GM19467 (cell line): ENCODE results near the gene NCAM1.

Experiments
- ATAC-seq: cut with Tn5 transposase; IDR thresholded peaks from one replicate; pipeline ENCODE4 v1.9.1; 2021; ENCODE audit warnings: mild to moderate bottlenecking, moderate library complexity; ENCODE audit not compliant: unreplicated experiment

The NCAM1 gene

DNA sequence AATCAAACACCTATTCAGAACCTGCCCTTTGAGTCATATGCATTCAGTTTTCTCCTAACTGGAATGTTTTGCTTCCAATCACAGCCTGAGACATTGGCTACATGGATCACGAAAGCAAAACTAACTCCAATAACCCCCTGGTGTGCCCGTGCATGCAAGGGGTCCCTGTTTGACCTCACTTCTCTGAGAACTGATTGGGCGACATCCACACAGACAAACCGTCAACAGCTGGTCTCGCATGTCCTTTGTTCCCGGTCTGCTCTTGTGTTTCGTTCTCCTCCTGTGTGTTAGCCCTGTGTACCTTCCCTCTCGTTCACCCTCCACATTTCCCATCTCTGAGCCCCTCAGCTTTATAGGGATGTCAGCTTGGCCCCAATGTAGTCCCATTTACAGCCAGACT lies 286.0 kb downstream of the NCAM1 start:
- ATAC-seq: no peak

DNA sequence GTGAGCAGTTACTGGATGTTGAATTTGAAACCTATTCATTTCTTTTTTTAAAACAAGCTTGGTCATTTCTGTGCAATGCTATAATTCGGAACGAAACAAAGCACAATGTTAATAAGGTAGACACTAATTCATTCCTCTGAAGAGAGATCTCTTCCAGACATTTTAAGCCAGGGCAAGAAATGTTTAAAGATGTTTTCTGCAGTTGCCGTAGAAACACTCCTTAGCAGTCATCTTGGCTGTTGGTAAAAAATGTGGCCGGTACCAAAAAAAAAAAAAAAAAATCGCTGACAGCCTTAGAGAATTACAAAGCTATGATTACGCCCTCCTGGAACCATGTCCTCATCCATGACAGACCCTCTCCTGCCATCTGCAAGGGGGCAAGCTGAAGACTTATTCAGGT lies 286.7 kb downstream of the NCAM1 start:
- ATAC-seq: no peak

DNA sequence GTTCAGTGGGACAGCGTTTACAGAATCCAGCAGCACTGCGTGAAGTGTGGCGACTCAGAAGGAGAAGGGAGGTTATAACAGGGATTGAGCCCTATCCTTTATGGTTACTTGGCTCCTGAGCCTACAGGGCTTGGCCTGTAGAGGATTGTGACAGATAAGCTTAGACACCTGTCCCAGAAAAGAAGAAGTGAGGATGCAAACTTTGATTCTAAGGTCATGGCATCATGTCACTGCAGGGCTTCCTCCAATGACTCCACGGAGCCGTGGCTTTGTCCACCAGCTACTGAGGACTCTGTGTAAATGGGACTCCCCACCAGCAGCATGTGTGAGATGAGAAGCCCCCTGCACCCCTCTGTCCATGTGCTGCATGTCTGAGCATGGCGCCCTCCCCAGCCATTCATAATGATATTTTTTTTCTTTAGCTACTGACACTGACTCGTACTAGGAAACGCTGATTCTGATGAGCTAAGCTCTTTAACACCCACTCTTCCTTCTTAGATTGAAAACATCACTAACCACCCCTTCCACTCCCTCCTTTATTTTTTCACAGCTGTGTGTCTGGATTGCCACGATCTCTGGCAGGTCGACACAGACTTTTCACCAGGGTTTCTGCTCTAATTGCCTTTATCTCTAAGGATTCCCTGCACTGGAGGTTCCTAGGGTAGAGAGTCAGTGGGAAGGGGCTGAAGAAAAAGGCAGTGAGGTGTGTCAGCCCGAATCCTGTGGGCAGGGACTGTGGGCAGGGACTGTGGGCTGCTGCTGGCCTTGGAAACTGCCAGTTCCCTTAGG lies 287.7 kb downstream of the NCAM1 start:
- no peak for ATAC-seq

DNA sequence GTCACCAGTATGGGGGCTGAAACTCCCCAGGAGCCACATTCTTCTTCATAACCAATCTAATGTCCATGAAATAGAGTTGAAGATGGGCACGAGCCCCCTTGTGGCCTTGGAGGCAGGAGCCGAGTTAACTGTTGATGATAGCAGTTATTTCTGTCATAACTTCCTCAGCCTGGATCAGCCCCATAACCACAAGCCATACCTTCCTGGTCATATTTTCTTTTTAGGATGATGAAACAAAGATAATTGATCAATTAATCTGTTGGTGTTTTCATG lies 288.2 kb downstream of the NCAM1 start:
- no peak for ATAC-seq

DNA sequence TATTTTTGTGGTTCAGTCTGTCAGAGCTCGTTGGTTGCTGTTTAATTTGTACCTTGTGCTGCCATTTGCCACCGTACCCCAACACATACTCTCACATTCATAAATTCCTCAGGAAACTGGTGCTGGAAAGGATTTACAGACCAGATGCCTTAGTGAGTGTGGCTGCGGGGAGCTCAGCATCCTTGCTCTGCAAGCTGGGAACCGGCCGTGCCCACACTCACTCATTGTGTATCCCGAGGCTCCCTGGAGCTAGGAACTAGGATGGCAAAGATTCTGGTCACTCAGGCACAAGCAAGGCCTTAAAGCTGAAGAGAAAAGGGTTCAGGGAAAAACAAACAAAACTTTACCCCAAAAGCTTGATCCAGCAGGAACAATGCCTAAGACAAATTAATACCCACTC lies 288.6 kb downstream of the NCAM1 start:
- no peak for ATAC-seq

- ATAC-seq: no peak
Measured at GRCh38 chr11:113251281-113251680, 290.1 kb downstream of the NCAM1 start.

GRCh38 chr11:113253406-113253805 lies 292.2 kb downstream of the NCAM1 start:
- ATAC-seq: no peak

DNA sequence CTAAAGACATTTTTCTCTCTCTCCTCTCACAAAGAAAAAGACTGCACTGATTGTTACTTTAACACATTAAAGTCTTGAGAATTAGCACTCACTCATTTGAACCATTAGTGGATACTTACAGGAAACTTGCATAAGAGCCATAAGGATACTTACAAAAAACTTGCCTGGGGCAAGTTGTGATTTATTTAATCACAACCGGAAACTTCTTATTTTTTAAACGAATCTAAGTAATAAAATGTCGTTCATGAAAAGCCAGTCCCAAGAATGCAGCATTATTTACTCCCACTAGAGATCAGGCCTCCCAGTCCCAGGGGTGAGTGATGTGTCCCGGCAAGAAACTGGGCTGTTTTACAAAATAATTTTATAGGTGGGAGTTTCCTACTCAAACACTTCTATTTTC lies 293.9 kb downstream of the NCAM1 start:
- ATAC-seq: no peak

DNA sequence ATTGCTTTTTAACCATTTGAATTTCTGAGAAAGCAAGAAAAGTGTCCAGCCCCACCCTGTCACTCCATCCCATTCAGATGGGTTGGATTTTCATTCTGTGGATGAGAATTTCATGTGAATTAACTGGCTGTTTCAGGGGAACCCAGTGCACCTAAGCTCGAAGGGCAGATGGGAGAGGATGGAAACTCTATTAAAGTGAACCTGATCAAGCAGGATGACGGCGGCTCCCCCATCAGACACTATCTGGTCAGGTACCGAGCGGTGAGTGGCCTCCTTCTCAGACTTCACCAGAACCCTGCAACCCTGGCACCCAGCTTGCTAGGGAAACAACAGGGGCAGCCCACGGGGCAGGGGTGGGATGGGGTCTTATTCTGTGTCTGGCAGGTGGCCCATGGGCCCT lies 294.5 kb downstream of the NCAM1 start:
- ATAC-seq: no peak

DNA sequence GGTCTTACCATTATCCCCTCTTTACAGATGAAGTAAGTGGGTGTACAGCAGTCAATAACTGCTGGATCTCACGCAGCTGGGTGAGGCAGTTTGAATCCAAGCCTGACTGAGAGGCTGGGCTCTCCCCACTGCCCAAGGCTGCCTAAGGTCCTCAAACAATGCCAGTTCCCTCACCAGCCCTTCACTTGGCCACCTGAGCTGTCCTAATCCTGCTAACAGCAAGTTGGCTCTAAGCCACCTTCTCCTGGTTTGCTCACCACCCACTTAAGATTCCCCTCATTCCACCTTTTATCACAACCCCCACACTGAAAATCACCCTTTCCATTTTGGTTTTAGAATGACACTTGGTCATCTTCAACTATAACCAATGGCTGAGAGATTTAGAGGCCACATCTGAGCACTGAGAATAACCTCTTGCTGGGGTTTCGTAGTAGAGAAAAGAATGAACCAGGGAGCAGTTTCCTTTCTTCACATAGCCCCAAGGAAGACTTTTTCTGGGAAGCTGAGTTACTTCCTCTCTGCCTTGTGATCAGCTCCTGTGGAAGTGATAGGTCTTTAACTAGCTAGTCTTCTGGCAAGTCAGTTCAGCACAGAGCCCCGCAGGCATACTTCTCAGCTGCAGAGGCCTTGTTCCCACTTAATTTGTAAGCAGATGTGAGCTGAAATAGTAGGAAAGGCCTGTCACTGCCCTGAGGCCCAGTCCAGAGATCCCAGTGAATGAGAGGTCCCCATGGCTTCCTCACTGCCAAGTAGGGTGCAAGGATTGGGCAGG lies 295.4 kb downstream of the NCAM1 start:
- no peak for ATAC-seq

DNA sequence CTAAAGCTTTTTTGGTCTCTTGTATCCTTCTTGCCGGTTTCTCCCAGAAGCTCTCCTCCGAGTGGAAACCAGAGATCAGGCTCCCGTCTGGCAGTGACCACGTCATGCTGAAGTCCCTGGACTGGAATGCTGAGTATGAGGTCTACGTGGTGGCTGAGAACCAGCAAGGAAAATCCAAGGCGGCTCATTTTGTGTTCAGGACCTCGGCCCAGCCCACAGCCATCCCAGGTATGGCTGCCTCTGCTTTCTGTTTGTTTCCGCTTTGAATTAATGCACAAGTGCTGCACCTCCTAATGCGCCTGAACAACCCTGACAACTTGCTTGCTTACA lies 298.8 kb downstream of the NCAM1 start:
- ATAC-seq: no peak

DNA sequence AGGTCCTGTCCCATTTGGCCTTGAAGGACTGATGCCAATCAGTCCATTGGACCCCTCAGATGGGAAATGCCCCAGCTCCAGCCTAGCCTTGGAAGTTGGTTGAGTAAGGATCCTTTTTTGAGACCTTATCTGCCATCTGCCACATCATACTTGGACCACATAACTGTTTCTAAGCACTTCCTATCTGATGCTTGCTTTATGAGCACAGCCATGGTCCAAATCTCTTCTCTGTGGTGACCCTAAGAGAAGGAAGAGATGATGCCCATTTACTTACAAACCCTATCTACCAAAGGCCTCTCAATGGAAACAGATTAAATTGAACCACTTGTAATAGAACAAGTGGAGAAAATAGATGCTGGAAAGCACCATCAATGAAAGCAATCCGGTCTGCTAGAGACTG lies 299.3 kb downstream of the NCAM1 start:
- ATAC-seq: no peak

- no peak for ATAC-seq
Measured at GRCh38 chr11:113261709-113262475, 300.7 kb downstream of the NCAM1 start.

- no peak for ATAC-seq
Measured at GRCh38 chr11:113262594-113262993, 301.4 kb downstream of the NCAM1 start.

GRCh38 chr11:113263458-113264259 lies 302.4 kb downstream of the NCAM1 start:
- no peak for ATAC-seq

- no peak for ATAC-seq
Measured at GRCh38 chr11:113265362-113265761, 304.1 kb downstream of the NCAM1 start.

- ATAC-seq: no peak
Measured at GRCh38 chr11:113267493-113267892, 306.3 kb downstream of the NCAM1 start.

DNA sequence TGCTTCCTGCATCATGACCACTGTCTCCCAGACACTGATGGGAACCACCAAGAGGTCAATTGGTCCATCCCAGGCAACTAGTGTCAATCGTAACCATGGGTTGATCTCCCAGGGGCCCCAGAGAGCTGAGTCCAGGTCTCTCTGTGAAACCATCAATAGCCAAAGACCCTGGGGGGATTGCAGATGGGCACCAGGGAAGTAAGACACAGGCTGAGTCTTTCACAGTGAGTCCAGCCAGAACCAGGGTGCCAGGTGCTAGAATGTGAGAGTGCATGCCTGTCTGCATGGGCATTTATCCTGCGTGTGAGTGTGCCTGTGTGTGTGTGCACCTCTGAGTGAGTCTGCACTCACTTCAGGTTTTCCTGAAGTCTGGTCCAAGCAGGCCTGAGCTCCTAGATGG lies 307.9 kb downstream of the NCAM1 start:
- ATAC-seq: no peak

GRCh38 chr11:113269636-113270035 lies 308.4 kb downstream of the NCAM1 start:
- ATAC-seq: no peak

DNA sequence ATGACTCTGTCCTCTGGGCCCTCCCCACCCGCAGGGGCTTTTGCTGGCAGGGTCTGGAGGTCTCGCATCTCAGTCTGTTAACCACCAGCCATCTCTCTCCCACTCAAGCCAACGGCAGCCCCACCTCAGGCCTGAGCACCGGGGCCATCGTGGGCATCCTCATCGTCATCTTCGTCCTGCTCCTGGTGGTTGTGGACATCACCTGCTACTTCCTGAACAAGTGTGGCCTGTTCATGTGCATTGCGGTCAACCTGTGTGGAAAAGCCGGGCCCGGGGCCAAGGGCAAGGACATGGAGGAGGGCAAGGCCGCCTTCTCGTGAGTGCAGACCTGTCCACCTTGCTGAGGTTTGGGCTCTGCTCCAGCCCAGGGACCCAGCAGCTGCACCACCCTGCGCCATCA lies 308.9 kb downstream of the NCAM1 start:
- no peak for ATAC-seq

DNA sequence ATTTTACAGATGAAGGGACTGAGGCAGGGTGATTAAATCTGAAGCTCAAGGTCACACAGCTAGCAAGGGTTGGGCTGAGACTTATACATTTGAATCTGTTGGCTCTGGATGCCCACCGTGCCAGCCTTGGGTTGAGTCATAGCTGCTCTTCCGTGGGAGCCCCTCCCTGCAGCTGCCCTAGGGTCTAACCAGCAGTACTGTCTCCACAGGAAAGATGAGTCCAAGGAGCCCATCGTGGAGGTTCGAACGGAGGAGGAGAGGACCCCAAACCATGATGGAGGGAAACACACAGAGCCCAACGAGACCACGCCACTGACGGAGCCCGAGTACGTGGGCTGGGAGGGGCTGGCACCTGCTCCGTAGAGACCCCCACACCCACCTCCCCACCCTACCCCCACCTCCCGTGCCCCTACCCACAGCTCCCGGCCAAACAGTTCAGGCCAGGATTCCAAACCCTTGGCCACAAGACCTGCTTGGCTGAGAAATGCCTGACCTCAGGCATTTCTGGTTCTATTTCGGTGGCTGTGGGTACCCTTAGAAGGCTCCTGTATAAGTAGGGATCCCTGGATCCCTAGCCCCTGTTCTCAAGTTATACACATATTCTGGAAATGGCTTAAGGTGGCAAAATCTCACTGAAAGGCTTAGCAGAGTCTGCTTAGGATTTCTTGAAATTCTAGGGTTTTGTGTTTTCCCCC lies 310.5 kb downstream of the NCAM1 start:
- ATAC-seq: no peak
